Putamen (tissue), 1 donor: ENCODE data around the gene SMIM1.

ENCODE experiments used
- DNase-seq: peaks from one replicate; pipeline ENCODE4 v3.0.0-alpha.2; 2016; ENCODE audit warnings: low spot score

The SMIM1 gene

DNA sequence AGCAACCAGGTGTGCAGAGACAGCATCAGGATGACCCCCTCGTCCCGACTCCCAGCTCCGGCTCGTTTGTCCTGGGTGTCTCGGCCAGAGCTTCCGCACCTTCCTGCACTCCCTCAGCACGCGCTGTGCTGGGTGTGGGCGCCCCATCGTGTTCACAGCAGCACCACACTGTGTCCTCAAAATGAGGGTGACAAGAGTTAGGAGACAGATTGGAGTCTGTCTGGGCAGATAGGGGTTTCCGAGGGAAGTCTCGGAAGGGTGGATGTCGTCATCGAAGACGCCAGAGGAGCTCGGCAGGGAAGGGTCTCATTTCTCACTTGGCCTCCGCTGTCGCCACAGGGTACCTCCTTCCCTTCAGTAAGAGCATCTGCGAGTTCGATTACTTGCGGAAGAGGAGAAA is 16.2 kb upstream of the SMIM1 start:
- DNase-seq: no peak

DNA sequence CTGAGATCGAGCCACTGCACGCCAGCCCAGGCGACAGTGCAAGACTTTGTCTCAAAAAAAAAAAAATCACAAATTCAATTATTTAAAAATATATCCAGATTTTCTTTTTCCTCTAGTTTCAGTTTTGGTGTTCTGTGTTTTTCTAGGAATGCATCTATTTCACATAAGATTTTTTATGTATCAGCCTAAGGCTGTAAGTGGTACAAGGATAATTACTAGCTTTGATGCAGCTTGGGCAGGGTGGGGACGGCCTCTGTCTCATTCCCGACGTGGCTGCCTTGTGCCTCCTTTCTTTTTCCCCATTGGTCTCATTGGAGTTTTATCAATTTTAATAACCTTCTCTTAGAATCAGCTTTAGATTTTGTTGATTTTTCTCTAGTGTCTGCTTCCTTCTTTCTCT is 13.4 kb upstream of the SMIM1 start:
- DNase-seq: no peak

GRCh38 chr1:3759796-3760195 is 12.8 kb upstream of the SMIM1 start:
- no peak for DNase-seq

- DNase-seq: no peak
Observed at GRCh38 chr1:3761296-3762010, 11.1 kb upstream of the SMIM1 start.

DNA sequence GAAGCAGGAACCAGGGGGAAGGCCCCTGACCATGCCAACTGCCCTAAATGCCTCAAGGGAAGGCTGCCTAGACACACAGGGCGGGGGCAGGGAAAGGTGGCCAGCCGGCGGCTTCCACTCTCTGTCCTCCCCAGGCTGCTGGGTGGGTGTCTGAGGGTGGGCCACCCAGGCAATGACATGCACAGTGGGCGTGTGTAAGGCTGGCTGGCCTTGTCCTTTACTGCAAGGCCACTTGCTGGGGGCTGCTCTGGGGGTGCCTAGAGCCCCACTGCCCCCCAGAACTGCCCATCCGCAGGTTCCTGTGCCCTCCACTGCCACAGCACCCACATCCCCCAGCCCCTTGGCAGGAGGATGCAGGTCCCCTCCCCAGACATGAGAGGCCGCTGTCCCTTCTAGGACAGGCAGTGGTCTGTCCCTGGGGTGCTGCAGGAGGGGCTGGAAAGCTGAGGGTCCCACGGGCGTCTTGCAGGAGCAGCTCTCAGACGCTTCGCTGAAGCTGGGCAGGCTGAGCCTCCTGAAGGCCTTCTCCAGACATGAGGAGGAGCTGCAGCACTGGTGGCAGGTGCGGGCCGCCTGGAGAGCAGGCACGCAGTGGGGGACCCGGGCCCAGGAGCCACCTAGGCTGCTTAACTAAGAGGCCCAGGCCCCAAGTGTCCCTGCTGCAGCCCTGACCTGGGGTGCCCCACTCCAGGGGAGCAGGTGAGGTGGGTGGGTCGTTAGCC is 10.2 kb upstream of the SMIM1 start:
- DNase-seq: no peak

DNA sequence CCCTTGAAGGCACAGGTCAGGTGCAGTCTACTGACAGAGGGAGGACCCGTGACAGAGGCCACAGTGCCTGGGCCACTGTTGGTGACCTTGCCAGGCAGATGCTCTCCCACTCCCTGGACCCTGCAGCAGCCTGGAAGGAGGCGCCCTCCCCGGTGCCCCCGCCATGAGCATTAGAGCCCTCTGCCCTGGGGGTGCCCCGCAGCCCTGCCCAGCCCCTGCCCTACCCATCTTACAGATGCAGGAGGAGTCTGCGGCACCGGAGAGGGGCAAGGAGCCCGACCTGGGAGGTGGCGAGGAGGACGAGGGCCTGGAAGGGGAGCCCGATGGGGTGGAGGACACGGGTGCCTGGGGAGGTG is 9.7 kb upstream of the SMIM1 start:
- no peak for DNase-seq

DNA sequence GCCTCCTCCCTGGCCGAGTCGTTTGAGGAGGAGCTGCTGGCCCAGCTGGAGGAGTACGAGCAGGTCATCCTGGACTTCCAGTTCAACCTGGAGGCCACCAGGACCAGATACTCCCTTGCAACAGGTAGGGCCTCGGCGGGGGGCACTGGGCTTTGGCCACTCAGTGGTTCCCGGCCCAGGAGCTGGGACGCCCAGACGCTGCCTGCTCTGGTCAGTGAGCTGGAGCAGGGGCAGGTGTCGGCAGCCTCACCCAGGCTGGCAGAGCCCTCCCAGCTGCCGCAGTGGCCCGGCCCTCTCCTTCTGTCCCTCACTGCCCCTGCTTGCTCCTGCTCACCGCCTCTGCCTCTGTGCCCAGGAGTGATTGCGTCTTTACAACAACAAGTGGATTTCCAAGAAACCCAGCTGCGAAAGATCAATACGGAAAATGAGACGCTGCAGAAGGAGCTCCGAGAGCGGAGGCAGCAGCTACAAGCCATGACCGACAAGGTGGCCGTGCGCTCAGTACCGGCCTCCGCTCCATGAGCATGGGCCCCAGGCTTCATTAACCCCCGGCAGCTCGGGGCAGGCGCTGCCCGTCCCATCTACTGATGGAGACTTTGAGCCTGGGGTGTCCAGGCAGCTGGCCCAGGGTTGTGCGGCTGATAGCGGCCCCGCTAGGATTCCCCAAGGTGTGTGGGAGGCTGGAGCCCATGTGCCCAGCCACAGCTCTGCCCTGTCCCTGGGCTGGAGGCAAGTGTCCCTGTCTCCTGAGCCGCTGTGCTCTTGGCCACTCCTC is 9.0 kb upstream of the SMIM1 start:
- DNase-seq: no peak

GRCh38 chr1:3767328-3767925 is 5.1 kb upstream of the SMIM1 start:
- DNase-seq: no peak

GRCh38 chr1:3768811-3769390 is 3.6 kb upstream of the SMIM1 start:
- DNase-seq: no peak

GRCh38 chr1:3770047-3770765 is 2.3 kb upstream of the SMIM1 start:
- no peak for DNase-seq

DNA sequence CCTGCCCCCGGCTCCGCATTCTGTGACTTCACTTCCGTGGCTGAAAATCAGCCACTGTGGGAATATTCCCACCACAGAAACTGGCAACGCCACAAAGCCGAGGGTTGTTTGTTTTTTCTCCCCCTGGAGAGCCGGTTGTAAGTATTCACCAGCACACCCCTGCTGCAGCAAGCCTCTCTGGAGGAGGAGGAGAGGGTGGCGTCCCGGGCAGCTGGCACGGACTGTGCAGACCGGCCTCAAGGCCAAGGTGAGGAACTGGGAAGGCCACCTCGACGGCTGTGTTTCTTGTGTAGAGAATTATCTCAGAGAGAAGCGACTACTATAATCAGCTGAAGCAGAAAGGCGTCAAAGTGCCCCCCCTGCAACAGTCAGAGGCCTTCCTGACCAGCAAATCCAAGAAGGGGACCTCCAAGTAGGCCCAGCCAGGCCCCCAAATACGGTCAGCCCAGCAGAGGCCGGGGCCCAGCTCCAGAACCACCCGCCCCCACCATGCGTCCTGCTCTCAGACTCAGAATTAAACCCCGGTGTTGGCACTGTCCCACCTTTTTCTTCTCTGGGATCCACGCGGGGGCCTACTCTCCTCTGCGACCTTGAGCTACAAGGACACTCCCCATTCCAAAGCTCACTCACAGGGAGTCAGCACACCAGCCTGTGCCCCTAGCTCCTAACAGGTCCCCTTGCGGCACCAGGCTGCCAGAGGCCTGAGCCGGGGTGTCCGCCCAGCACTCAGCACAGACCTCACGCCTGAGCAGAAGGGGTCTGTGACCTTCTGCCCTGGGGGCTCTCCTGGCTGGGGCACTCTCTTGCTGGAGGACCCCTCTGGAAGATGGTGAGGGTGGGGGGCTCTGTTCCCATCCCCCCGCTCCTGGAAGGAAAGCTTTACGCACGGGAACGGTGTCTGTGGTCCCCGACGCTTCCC is 1.2 kb upstream of the SMIM1 start:
- no peak for DNase-seq

- DNase-seq: no peak
Observed at GRCh38 chr1:3772027-3772714, 378 bp upstream of the SMIM1 start.

DNA sequence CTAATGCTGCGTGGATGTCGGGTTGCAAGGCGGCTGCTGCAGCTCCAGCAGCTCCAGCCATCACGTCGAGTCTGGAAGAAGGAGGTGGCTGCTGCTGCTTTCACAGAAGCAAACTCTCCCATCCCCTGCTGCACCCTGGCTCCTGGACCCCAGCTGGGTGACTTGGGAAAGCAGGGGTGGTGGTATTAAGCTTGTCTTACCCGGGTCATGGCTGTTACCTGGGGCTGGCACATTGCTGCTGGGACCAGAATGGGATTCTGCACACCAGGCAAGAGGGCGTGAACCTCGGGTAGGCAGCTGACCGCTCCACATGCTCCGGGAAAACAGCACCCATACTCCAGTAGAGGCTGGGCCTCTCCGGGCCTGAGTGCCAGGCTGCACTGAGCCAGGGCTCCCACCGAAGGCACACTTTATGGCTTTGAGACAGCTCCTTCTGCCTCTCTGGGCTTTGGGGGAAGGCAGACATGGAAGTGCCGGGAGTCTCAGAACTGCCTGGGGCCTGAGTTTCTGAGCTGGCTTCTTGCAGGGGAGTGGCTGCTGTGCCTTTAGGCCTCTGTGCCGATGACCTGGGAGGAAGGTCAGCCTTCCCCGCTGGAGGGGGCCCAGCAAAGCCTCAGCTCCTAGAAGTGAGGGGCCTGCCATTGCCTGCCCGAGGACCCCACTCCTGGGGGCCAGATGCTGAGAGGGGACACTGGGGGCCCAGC is 1.2 kb downstream of the SMIM1 start:
- no peak for DNase-seq

DNA sequence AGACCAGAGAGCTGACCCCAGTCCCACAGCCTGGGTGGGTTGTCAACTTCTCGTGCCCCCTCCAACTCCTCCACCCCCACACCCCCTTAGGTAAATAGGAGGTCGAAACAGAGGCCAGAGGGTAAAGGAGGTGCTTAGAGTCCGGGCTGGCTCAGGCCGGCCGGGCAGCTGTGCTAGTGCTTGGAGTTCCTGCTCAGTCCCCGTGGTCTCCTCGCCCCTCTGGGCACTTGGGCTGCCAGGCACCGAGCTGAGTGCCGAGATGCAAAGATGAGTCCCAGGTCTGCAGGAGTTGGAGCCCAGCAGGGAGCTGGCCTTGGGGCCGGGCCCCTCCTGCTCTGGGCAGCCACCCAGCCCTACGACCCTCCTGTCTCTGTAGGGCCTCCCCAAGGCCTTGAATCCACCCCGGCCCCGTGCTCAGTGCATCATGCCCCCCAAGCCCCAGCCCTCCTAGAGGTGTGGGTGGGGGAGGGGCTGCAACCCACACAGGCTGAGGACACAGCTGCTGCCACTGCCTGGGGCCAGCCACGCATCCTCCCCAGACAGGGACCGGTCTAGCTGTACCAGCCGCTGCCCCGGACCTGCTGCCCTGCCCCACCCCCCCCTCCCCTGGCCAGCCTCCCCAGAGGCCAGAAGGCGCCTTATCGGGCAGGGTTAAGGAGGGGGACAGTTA is 1.9 kb downstream of the SMIM1 start:
- DNase-seq: no peak

- no peak for DNase-seq
Observed at GRCh38 chr1:3774946-3775489, 2.5 kb downstream of the SMIM1 start.

DNA sequence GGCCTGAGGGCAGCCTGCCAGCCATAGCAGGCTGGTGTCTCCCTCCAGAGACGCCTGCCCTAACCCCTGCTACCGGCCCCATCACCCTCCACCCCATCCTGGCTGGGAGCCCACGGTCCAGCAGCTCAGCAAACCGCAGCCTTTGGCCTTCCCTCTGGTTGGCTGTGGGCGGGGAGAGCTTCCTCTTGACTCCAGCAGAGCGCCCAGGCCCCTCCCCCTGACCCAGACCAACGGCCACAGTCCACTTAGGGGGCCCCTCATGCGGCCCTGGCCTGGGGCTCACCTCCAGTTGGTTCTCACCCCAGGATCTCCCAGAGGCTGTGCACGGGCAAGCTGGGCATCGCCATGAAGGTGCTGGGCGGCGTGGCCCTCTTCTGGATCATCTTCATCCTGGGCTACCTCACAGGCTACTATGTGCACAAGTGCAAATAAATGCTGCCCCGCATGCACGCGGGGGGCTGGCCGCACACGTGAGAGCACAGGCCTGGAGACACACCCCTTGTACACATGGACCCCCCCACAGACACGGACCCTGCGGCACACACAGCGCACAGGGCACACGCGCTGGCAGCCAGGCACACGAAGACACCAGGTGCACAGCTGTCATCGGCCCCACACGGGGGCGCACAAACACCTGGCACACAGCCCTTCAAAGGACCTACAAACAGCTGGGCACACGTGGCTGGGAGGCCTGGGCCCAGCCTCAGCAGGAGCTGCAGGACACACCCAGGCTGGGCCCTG is 3.1 kb downstream of the SMIM1 start:
- DNase-seq: no peak

DNA sequence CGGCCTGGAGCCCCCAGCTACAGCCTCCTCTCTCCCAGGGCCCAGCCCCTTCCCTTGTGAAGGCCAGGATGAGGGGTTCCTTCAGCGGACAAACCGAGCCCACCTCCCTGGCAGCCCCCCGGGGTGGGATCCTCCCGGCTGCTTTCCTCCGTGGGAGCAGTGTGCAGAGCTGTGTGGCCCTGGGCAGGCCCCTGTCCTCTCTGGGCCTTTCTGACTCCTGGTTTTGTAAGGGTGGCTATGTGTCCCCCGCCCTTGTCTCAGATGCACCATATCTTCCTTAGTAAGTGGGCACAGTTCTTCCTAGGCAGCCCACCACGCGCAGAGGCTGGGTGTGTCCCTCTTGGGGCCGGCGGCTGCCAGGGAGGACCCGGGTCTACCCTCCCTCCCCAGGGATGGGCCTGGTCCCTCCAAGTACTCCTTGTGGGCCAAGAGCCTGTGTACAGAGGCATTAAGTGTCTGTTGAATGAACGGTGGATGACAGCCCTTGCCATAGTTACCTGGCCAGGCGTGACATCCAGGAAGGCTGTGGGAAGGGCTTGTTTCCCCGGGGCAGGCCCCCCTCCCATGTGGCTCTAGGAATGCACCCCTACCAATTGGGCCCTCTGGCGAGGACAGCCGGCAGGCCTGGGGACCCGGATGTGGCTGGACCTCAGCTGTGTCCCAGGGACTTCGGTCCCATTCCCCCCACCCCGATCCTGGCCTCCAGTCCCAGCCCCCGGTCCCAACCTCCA is 3.8 kb downstream of the SMIM1 start:
- DNase-seq: no peak
